ENCODE results near the gene CTBP1. TPM values are rescaled to one million over a fixed set of nuclear protein-coding genes. Genes with fewer than 3 reads are reported as not detected.

CTBP1 gene
- total RNA-seq, 2 donors from 2014 or later, result 121 to 128 TPM

Other genes starting within 250 kb of the CTBP1 start
- 10 to 100 TPM; 21.6 to 29.0 TPM for gene FGFRL1, start 237.5 kb downstream of the CTBP1 start, total RNA-seq
- gene RNF212, start 135.6 kb downstream of the CTBP1 start, total RNA-seq, result 1 to 10 TPM; 1.7 TPM
- 10 to 100 TPM; 14.0 to 33.0 TPM for gene SPON2, start 76.5 kb downstream of the CTBP1 start, total RNA-seq
- 10 to 100 TPM; 41.9 to 59.3 TPM for gene MAEA, start 40.8 kb upstream of the CTBP1 start, total RNA-seq
- gene UVSSA, start 98.1 kb upstream of the CTBP1 start, total RNA-seq, result 1 to 10 TPM; 7.9 to 8.4 TPM
- not detected for gene NKX1-1, start 157.3 kb upstream of the CTBP1 start, total RNA-seq

All from left cardiac atrium (tissue), 2 donors.